Gastrocnemius medialis (tissue), 4 donors: ENCODE measurements around the gene BRAT1.
"Not testable (repeated sequence)": the region's sequence is repeated elsewhere in the genome, so short reads cannot be mapped to it uniquely, and the experiment has no call there.

ENCODE experiments used
- CTCF ChIP-seq, 5 experiments: fragments of 450-650 bp in 3 of 5; fragments of 200-600 bp in 2 of 5; sonication (generic) in 2 of 5; IDR thresholded peaks in 4 of 5; conservative IDR thresholded peaks in 1 of 5; 1 replicate in 4 of 5; 2 replicates in 1 of 5; pipeline ENCODE4 v1.5.1; 2016 to 2019; ENCODE audit warnings: antibody characterized with exemption in 5 of 5, mild to moderate bottlenecking in 3 of 5, moderate library complexity in 3 of 5
- POLR2A ChIP-seq, 2 donors: fragments of 450-650 bp; IDR thresholded peaks; one replicate each; pipeline ENCODE4 v1.6.1; 2017; ENCODE audit warnings: antibody characterized with exemption in 2 of 2, mild to moderate bottlenecking in 2 of 2, moderate library complexity in 2 of 2

- not testable (repeated sequence) for TF ChIP-seq POLR2A (IDR thresholded peaks at IDR 0.05); CTCF (IDR thresholded peaks at IDR 0.05 in 4 of 5, conservative IDR thresholded peaks at IDR 0.05 in 1 of 5)
Observed at GRCh38 chr7:2563955-2564354, 8.6 kb upstream of the BRAT1 start.
